ENCODE data around the gene TRIM39. TPM values are rescaled to one million over a fixed set of nuclear protein-coding genes. Genes with fewer than 3 reads are reported as not detected.
"Not testable (repeated sequence)": the region's sequence is repeated elsewhere in the genome, so short reads cannot be mapped to it uniquely, and the experiment has no call there.

TRIM39 gene
- total RNA-seq, 2 donors from 2014 or later = 14.2 to 17.1 TPM

DNA sequence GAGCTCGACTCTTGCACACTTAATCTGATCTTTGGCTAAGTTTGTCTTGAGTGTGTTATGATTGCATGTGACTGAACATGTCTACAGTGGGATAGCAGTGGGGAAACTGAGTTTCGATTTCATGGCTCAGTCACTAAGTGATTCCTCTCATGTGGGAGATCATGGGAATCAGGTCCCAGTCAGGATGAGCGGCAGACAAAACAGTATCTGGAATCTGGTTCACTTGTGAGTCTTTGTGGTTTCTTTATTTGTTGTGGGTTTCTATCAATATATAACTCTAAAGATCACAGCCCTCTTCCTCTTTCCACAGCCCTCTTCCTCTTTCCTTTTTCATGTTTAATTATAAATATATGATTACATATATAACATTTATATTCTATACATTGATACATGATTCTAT lies 22.2 kb downstream of the TRIM39 start:
- Mint-ChIP-seq H3K27ac (no peak overlapping the region), H3K9me3 (no peaks in the 10 kb centered on the region)
- DNase-seq (ENCODE audit: low spot score in 2 of 2) = no peak

DNA sequence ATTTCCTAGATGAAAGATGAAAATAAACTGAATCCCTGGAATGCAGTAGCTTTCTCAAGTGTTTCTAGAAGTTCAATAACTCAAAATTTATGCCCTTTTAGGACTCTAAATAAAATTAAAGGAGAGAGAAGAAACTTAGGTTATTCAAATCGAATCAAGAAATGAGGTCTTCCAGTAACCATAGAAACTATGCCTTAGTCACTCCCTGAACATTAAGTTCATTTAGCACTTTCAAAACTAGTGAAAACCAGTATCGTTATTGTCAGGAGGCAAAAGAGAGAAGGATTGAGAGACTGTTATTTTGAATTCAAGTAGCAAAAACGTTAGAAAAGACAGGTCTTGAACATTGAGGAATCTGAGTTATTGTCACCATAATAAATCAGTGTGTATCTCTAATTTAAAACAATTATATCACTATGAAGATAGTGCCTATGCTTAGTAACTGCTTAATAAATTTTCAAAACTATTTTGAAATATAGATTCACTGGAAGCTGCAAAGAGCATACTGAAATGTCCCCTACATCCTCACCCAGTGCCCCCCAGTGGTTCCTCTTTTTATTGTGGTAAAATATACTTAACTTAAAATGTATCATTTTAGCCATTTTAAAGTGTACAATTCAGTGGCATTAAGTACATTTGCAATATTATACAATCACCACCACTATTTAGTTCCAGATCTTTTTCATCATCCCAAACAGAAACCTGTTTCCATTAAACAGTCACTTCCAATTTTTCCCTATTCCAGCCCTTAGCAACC lies 22.9 kb downstream of the TRIM39 start:
- ATAC-seq (peak in 1 of 2 donors; percentile 42), DNase-seq (ENCODE audit: low spot score in 2 of 2) (no peak)
- Mint-ChIP-seq H3K27ac (no peak overlapping the region), H3K36me3 (peaks cover 12 to 15% of the 10 kb centered on the region in 2 donors), H3K9me3 (no peaks in the 10 kb centered on the region)

More for the DNA sequence above, 22.2 kb downstream of the TRIM39 start:
- no peak for ATAC-seq
- peaks cover 12 to 15% of the 10 kb centered on the region in 2 donors for H3K36me3 Mint-ChIP-seq

DNA sequence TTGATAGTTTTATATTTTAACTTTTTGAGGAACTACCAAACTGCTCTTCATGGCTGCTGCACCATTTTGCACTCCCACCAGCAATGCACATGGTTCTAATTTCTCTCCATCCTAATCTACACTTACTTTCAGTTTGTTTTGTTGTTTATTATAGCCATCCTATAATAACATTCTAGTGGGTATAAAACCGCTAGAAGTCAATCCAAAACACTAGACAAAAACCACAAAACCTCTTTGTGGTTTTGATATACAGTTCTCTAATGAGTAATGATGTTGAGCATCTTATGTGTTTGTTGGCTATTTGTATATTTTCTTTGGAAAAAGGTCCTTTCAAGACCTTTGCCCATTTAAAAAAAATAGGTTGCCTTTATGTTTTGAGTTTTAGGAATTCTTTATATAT lies 23.8 kb downstream of the TRIM39 start:
- Mint-ChIP-seq H3K9me3 (no peaks in the 10 kb centered on the region), H3K36me3 (peaks cover 12 to 15% of the 10 kb centered on the region in 2 donors), H3K27ac (no peak overlapping the region)
- DNase-seq (ENCODE audit: low spot score in 2 of 2) = no peak
- peak in 1 of 2 donors; percentile 63 for ATAC-seq

DNA sequence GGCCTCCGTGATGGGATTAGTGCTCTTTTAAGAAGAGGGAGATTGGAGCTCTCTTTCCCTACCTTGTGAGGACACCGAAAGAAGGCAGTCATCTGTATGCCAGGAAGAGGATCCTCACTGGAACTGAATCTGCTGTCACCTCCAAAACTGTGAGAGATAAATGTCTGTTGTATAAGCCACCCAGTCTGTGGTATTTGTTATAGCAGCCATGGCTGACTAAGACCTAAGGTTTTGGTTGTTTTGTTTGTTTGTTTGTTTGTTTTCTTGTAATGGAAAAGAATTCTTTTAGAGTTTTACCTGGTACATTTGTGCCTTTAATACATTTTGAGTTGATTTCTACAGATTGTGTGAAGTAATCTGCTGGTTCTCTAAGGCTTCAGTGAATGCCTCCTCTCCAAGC lies 25.8 kb downstream of the TRIM39 start:
- ATAC-seq (no peak), DNase-seq (ENCODE audit: low spot score in 2 of 2) (no peak)
- Mint-ChIP-seq H3K27ac (no peak overlapping the region), H3K9me3 (no peaks in the 10 kb centered on the region), H3K36me3 (no peaks in the 10 kb centered on the region)

DNA sequence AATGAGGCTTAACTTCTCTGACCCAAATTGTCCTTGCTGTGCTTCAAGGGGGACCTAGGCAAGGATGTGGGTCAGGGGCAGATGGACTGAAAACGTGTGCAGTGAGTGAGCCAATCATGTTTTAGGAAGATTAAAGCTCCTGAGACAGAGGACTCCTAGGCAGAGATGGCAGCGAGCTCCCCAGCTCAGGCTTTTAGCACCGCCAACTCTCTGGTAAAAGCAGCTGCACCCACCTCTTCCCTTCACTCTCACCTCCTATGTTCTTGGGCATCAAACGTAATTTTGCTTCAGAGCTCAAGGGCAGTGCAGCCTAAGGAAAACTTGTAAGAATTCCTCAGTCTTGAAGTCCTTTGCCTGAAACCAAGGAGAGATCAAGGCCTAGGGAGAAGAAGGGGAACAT lies 28.6 kb downstream of the TRIM39 start:
- H3K27ac Mint-ChIP-seq = no peak overlapping the region
- ATAC-seq (no peak), DNase-seq (ENCODE audit: low spot score in 2 of 2) (no peak)
- no peaks in the 10 kb centered on the region for H3K9me3 Mint-ChIP-seq
- no peaks in the 10 kb centered on the region for H3K36me3 Mint-ChIP-seq

DNA sequence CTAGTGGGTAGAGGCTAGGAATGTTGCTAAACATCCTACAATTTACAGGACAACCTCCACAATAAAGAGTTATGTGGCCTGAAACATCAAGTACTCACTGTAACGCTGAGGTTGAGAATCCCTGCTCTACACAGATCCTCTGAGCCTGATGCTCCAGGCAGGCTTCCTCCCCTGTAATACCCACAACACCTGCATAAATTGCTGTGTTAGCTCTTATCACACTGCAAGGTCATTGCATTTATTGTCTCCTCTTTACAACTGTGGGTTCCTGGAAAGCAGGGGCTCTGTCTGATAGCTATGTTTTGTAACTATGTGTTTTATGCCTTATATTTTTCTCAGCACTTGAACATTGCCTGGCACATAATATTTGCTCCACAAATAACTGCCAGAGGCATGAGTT lies 29.8 kb downstream of the TRIM39 start:
- Mint-ChIP-seq H3K9me3 (no peaks in the 10 kb centered on the region), H3K27ac (no peak overlapping the region), H3K36me3 (no peaks in the 10 kb centered on the region)
- DNase-seq (ENCODE audit: low spot score in 2 of 2) = no peak
- ATAC-seq = no peak

DNA sequence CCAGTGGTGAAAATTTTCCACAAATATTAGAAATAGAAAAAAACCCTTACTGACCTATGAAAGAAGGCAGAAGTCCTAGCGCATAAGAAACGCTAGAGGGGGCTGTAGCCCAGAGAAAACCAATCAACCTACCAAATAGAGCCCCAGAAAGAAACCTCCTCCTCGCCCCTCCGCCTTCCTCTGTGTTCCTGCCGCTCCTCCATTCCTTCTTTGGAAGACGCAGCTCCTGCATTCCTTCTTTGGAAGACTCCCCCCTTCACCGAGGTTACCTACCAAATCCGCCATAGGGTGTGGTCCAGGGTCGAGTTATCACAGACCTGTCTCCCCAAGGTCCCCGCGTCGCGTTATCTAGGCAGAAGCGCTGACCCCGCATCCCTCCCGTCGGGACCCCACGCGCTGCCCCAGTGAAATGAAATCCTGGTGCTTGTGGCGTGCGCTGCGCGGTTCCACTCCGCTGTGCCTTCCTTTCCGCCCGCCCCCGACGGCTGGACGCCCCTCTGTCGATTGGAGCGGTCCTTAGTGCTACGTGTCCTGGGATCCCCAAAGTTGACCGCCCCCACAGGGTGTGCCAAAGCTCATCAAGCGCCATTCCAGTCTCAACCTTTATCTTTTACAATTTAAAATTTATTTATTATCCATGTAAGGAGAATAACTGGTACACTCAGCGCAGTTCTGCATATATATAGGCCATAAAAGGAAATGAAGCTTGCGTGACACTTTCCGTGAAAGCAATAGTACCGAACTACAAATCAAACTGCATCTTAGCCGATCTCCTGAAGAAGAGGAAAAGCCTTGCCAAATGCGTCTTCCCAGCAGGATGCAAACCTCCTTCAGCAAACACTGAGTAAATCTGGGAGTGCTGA lies 31.2 kb downstream of the TRIM39 start:
- ATAC-seq = peak; percentile 77 to 84
- Mint-ChIP-seq H3K27ac (no peak overlapping the region), H3K36me3 (no peaks in the 10 kb centered on the region), H3K9me3 (no peaks in the 10 kb centered on the region)
- peak in 1 of 2 donors; percentile 50 for DNase-seq (ENCODE audit: low spot score in 2 of 2)

DNA sequence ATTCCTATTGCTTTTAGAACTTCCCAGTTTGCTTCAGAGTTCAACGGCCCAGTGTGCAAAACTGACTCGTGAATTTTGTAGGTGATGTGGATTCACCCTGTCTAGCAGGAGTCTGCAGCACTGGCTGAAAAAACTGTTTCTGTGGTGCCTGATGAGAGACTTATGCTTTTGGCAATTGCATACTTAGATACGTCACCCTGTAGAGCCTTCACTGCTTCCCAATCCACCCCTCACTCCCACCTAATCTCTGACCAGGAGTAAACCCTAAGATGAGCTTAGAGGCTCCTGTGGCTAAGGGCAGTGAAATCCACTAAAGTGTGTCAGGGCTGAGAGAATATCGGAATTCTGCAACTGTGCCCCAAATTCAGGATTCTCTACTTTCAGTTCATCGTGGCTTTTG lies 32.5 kb downstream of the TRIM39 start:
- no peak overlapping the region for H3K27ac Mint-ChIP-seq
- H3K9me3 Mint-ChIP-seq = no peaks in the 10 kb centered on the region
- H3K36me3 Mint-ChIP-seq = no peaks in the 10 kb centered on the region
- no peak for DNase-seq (ENCODE audit: low spot score in 2 of 2)
- ATAC-seq = no peak

DNA sequence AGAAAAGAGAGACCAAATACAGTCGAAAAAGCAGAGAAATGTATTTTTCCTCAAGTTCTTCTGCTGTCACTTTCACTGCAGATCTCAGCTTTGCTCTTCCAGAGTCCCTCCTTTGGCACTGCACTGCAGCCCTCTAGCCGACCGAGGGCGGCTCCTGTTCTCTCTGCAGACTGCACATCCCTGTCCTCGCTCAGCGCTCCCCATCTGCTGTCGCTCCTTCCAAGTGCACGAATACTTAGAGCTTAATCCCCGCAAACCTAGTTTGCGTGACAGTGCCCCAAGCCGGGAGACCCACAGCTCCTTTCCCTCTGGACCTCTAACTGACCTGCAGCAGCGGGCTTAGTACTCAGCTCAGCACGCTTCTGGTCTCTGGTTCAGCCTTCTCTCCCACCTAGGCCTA lies 33.4 kb downstream of the TRIM39 start:
- Mint-ChIP-seq H3K9me3 (no peaks in the 10 kb centered on the region), H3K27ac (no peak overlapping the region), H3K36me3 (no peaks in the 10 kb centered on the region)
- DNase-seq (ENCODE audit: low spot score in 2 of 2) (no peak), ATAC-seq (no peak)

DNA sequence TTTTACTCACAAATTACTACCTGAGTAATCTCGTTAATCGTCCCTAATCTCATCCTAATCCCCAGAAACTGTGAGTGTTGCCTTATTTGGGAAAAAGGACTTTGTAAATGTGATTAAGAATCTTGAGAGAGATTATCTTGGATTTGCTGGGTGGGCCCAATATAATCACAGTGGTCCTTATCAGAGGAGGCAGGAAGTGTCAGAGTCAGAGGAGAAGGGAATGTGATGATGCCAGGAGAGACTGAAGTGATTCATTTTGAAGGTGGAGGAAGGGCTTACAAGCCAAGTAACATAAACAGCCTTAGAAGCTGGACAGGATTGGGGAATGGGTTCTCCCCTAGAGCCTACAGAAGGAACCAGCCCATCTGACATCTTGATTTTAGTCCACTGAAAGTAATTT lies 34.9 kb downstream of the TRIM39 start:
- H3K27ac Mint-ChIP-seq = no peak overlapping the region

DNA sequence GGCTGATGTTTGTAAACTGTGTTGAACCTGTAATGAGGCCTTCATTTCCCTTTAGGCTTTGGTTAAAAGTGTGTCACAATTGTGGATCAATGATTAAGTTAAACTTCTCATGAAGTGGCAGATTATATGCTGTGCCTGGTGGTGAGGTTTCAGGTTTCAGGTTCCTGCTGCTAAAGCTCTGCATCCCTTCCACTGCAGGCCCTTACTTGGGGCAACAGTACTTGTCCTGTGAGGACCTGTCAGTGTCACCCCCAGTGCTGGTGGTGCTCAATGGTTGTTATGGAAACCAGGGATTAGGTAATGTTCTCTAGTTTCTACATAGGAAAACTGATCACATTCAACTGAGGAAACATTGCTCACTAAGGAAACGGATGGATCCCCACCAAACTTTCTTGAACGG lies 36.7 kb downstream of the TRIM39 start:
- Mint-ChIP-seq H3K9me3 (no peaks in the 10 kb centered on the region), H3K27ac (no peak overlapping the region), H3K36me3 (no peaks in the 10 kb centered on the region)
- DNase-seq (ENCODE audit: low spot score in 2 of 2) (no peak), ATAC-seq (no peak)

More for the DNA sequence above, 34.9 kb downstream of the TRIM39 start:
- Mint-ChIP-seq H3K36me3 (no peaks in the 10 kb centered on the region), H3K9me3 (no peaks in the 10 kb centered on the region)
- no peak for DNase-seq (ENCODE audit: low spot score in 2 of 2)
- ATAC-seq = no peak

DNA sequence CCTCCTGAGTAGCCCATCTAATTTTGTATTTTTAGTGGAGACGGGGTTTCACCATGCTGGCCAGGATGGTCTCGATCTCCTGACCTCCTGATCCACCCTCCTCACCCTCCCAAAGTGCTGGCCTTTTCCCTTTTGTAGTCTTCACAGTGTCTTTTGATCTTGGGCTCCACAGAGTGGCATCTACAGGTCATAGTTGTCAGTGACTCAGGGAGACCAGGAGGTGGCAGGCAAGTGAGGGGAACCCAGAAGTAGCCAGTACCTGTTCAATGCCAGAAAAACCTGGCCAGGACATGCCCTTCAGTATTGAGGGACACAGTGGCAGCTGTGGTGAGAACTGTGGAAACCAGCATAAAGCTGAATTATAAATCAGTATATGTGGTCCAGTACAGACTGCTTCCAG lies 37.9 kb downstream of the TRIM39 start:
- Mint-ChIP-seq H3K27ac (no peak overlapping the region), H3K9me3 (no peaks in the 10 kb centered on the region), H3K36me3 (no peaks in the 10 kb centered on the region)
- ATAC-seq (peak in 1 of 2 donors; percentile 57), DNase-seq (ENCODE audit: low spot score in 2 of 2) (no peak)

DNA sequence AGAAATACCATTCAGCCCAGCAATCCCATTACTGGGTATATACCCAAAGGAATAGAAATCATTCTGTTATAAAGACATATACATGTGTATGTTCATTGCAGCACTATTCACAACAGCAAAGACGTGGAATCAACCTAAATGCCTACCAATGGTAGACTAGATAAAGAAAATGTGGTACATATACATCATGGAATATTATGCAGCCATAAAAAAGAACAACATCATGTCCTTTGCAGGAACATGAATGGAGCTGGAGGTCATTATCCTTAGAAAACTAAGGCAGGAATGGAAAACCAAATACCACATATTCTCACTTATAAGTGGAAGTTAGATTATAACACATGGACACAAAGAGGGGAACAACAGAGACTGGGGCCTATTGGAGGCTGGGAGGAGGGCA lies 42.6 kb downstream of the TRIM39 start:
- H3K36me3 Mint-ChIP-seq; H3K9me3 Mint-ChIP-seq; ATAC-seq; H3K27ac Mint-ChIP-seq; DNase-seq (ENCODE audit: low spot score in 2 of 2): not testable (repeated sequence)

DNA sequence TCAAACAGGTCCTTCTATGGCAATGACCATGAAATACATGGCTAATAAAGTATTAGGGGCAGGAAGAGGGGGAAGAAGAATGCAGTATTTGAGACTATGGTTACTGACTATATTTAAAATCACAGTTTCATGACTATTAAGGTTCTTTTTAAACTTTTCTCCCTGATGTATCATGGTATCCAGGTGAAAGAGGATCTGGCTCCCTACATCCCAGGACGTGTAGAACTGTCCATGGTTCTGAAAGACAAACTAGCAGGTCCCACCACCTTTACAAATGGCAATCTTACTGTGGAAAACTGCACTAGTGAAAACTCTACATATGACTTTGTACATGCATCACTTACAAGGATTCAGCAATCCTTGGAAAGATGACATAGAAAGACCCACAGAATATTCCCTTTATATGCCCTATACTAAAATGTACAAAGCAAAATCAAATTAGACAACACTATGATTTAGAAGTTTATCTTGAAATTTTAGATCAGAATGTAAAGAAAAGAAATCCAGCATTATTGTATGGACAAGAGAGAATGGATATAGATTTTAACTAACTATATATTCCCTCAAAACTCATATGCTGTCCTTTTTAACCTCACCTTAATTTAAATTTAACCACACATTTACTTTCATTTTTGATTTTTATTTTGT lies 51.7 kb downstream of the TRIM39 start:
- ATAC-seq = no peak
- Mint-ChIP-seq H3K36me3 (no peaks in the 10 kb centered on the region), H3K9me3 (no peaks in the 10 kb centered on the region), H3K27ac (no peak overlapping the region)
- DNase-seq (ENCODE audit: low spot score in 2 of 2) = no peak

DNA sequence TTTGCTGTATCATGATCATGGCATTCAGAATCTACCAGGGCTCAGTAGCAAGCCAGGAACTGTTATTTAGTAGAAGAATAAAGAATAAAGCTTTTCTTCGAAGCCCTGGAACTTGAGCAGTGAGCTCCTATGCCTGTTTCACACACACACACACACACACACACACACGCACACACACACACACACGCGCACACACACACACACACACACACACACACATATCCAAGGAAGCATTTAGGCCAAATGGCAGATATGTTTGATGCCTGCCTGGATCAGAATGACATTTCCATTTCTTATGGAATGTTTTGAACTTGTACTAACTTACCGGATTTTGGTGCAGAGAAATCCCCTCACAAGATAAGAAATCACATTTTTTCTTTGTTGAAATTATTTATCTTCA lies 53.7 kb downstream of the TRIM39 start:
- no peaks in the 10 kb centered on the region for H3K9me3 Mint-ChIP-seq
- ATAC-seq (no peak), DNase-seq (ENCODE audit: low spot score in 2 of 2) (no peak)
- no peaks in the 10 kb centered on the region for H3K36me3 Mint-ChIP-seq
- no peak overlapping the region for H3K27ac Mint-ChIP-seq

DNA sequence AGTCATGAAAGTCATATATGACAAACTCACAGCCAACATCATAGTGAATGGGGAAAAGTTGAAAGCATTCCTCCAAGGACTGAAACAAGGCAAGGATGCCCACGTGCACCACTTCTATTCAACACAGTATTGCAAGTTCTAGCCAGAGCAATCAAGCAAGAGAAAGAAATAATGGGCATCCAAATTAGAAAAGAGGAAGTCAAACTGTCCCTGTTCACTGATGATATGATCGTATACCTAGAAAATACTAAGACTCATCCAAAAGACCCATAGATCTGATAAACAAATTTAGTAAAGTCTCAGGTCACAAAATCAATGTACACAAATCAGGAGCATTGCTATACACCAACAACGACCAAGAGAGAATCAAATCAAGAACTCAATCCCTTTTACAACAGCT lies 59.4 kb downstream of the TRIM39 start:
- H3K36me3 Mint-ChIP-seq = no peaks in the 10 kb centered on the region
- H3K27ac Mint-ChIP-seq = no peak overlapping the region
- H3K9me3 Mint-ChIP-seq = no peaks in the 10 kb centered on the region
- ATAC-seq = no peak
- no peak for DNase-seq (ENCODE audit: low spot score in 2 of 2)

DNA sequence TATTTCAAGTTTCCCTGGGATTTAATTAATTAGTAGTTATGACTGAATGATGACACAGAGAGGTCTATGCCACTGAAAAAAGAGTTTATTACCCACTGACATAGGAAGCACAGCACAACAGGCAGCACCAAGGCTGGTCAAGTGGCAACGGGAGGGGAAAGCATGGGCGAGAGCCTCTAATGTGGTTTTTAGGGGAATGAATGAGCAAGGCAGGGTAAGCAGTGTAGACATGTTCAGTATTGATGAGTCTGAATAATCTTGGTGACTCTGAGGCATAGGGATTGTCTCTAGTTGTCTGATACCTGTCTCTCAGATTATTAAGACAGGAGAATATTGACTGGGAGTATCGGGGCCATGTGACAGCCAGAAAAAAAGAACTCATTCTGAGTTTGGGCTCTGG lies 64.5 kb downstream of the TRIM39 start:
- DNase-seq (ENCODE audit: low spot score in 2 of 2) = no peak
- H3K9me3 Mint-ChIP-seq = no peaks in the 10 kb centered on the region
- no peaks in the 10 kb centered on the region for H3K36me3 Mint-ChIP-seq
- H3K27ac Mint-ChIP-seq = no peak overlapping the region
- ATAC-seq = peak in 1 of 2 donors; percentile 26

All from activated naive CD4-positive, alpha-beta T cell treated with anti-CD3 and anti-CD28 coated beads, Interleukin-2, amount 50 U/mL, for 72 hours (primary cell).